ENCODE results near the gene PTTG1IP.

DNA sequence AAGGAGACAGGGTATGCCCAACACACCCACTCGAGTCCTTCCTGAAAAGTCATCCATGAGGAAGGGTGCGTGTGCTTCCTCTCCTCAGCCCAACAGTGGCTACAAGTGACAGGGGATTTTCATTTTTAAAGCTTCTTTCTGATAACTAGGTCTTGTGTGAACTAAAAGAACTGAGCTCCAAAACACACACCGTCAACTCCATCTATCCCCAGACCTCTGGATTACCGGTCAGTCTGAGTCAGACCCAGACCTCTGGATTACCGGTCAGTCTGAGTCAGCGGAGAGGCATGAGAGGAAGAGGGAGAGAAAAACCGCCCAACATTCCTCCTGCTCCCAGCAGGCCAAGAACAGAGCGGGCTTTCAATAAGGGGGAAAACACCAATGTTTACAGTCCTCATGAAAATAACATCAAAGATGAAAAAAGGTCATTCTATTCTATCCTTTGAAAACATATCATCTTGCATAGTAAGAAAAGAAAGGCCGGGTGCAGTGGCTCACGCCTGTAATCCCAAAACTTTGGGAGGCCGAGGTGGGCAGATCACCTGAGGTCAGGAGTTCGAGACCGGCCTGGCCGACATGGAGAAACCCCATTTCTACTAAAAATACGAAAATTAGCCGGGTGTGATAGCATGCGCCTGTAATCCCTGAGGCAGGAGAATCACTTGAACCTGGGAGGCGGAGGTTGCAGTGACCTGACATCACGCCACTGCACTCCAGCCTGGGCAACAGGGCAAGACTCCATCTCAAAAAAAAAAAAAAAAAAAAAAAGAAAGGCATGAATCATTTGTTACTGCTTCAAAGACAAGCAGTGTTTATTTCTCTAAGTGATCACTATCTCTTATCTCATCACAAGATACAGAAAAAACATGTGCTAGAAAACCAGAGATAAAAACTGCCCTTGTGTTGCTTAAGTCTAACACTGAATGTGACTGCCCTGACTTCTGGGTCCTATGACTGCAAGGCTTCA lies 3.4 kb downstream of the PTTG1IP start:
- TF ChIP-seq EP300 (IDR thresholded peaks at IDR 0.05) (peak in 2 of 4 donors; percentile 58 to 84), POLR2A (IDR thresholded peaks at IDR 0.05) (no peak)
- TF ChIP-seq, protein P1, sequence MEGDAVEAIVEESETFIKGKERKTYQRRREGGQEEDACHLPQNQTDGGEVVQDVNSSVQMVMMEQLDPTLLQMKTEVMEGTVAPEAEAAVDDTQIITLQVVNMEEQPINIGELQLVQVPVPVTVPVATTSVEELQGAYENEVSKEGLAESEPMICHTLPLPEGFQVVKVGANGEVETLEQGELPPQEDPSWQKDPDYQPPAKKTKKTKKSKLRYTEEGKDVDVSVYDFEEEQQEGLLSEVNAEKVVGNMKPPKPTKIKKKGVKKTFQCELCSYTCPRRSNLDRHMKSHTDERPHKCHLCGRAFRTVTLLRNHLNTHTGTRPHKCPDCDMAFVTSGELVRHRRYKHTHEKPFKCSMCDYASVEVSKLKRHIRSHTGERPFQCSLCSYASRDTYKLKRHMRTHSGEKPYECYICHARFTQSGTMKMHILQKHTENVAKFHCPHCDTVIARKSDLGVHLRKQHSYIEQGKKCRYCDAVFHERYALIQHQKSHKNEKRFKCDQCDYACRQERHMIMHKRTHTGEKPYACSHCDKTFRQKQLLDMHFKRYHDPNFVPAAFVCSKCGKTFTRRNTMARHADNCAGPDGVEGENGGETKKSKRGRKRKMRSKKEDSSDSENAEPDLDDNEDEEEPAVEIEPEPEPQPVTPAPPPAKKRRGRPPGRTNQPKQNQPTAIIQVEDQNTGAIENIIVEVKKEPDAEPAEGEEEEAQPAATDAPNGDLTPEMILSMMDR (IDR thresholded peaks at IDR 0.05) = no peak

All from upper lobe of left lung (tissue), 4 donors.